H1 (cell line): ENCODE data around the gene PCDHAC1. TPM values are rescaled to one million over a fixed set of nuclear protein-coding genes. Genes with fewer than 3 reads are reported as not detected.

Experiments
- CTCF ChIA-PET: fragments of 300-600 bp; sonication (Branson Sonifier 250); formaldehyde crosslinking; loops from one replicate; lab custom pipeline; 2021; ENCODE audit not compliant: partially characterized antibody; lab: Charles Lee
- POLR2A ChIA-PET: fragments of 300-600 bp; sonication (Branson Sonifier 250); formaldehyde crosslinking; loops from one replicate; lab custom pipeline; 2021; ENCODE audit warnings: inconsistent platforms; ENCODE audit not compliant: partially characterized antibody; lab: Charles Lee
- DNase-seq, 2 experiments: peaks; one replicate each; pipeline versions ENCODE4 v3.0.0 to v3.0.0-alpha.2; 2010 to 2022; ENCODE audit warnings: low spot score in 2 of 2, low read depth in 1 of 2, mixed read lengths in 1 of 2
- FAIRE-seq: peaks from 2 replicates; lab custom pipeline; 2011; peaks lifted over from hg19 to GRCh38; lab: Jason Lieb, UNC
- H2AFZ ChIP-seq: 2 replicates; pipeline ENCODE4 v1.8.1; 2012; ENCODE audit warnings: low read length, inconsistent platforms
- H2AK5ac ChIP-seq: 2 replicates; pipeline ENCODE4 v1.6.1; 2013; ENCODE audit warnings: low read depth, low read length
- H2BK120ac ChIP-seq: replicated peaks from 2 replicates; pipeline ENCODE3; 2013; ENCODE audit warnings: low read depth, low read length, inconsistent platforms
- H2BK12ac ChIP-seq: 2 replicates; pipeline ENCODE4 v1.6.1; 2013; ENCODE audit warnings: low read depth, low read length
- H2BK15ac ChIP-seq: 2 replicates; pipeline ENCODE4 v1.6.1; 2013; ENCODE audit warnings: low read length
- H2BK20ac ChIP-seq: 2 replicates; pipeline ENCODE4 v1.6.1; 2013; ENCODE audit warnings: low read length
- H2BK5ac ChIP-seq: 2 replicates; pipeline ENCODE4 v1.6.1; 2013; ENCODE audit warnings: low read depth, low read length
- H3K14ac ChIP-seq: 2 replicates; pipeline ENCODE4 v1.6.1; 2013; ENCODE audit warnings: inconsistent platforms; ENCODE audit not compliant: insufficient read length
- H3K18ac ChIP-seq: 2 replicates; pipeline ENCODE4 v1.6.1; 2013; ENCODE audit warnings: low read length; ENCODE audit errors: extremely low read depth
- H3K23ac ChIP-seq: 2 replicates; pipeline ENCODE4 v1.6.1; 2013; ENCODE audit warnings: inconsistent platforms; ENCODE audit not compliant: insufficient read length
- H3K23me2 ChIP-seq: 2 replicates; pipeline ENCODE4 v1.6.1; 2013; ENCODE audit warnings: low read depth, low read length
- H3K27ac ChIP-seq: 2 replicates; pipeline ENCODE4 v1.6.1; 2011; ENCODE audit warnings: low read depth, low read length, inconsistent platforms
- H3K27me3 ChIP-seq, 4 experiments: replicated peaks in 1 of 4; 1 replicate in 1 of 4; 2 replicates in 3 of 4; pipeline versions ENCODE4 v1.6.1 to v1.8.1; 2011 to 2013; ENCODE audit warnings: low read length in 3 of 4, mild to moderate bottlenecking in 3 of 4, inconsistent platforms in 2 of 4, mixed read lengths in 2 of 4, moderate library complexity in 1 of 4; ENCODE audit not compliant: control insufficient read depth in 3 of 4, insufficient read depth in 3 of 4; ENCODE audit errors: extremely low read depth in 1 of 4
- H3K36me3 ChIP-seq, 4 experiments: 2 replicates each; pipeline versions ENCODE4 v1.6.1 to v1.8.1; 2011 to 2013; ENCODE audit warnings: mild to moderate bottlenecking in 4 of 4, low read length in 3 of 4, moderate library complexity in 2 of 4, control low read depth in 1 of 4, inconsistent platforms in 1 of 4; ENCODE audit not compliant: insufficient read depth in 4 of 4, control insufficient read depth in 2 of 4
- H3K4ac ChIP-seq: replicated peaks from 2 replicates; pipeline ENCODE3; 2013; ENCODE audit warnings: low read length, low read depth, mixed read lengths, inconsistent platforms; ENCODE audit not compliant: insufficient read length
- H3K4me1 ChIP-seq, 4 experiments: replicated peaks in 1 of 4; 1 replicate in 1 of 4; 2 replicates in 3 of 4; pipeline versions ENCODE4 v1.6.1 to v1.8.1; 2011 to 2013; ENCODE audit warnings: low read length in 3 of 4, inconsistent platforms in 2 of 4, mixed read lengths in 1 of 4; ENCODE audit not compliant: insufficient read depth in 4 of 4, control insufficient read depth in 3 of 4
- H3K4me2 ChIP-seq, 2 experiments: 2 replicates each; pipeline versions ENCODE4 v1.6.1 to v1.8.1; 2011 to 2013; ENCODE audit warnings: low read depth in 2 of 2, low read length in 2 of 2, control low read depth in 1 of 2, inconsistent platforms in 1 of 2, mild to moderate bottlenecking in 1 of 2; ENCODE audit not compliant: insufficient read depth in 1 of 2
- H3K4me3 ChIP-seq, 4 experiments: fragments of 200-600, 300-600 bp in 1 of 4; sonication (generic), shearing (Covaris generic), sonication (Bioruptor Twin) in 1 of 4; 2 replicates each; pipeline versions ENCODE4 v1.5.1 to v1.8.1; 2011 to 2016; ENCODE audit warnings: low read length in 4 of 4, low read depth in 3 of 4, control low read depth in 2 of 4, inconsistent platforms in 2 of 4, mild to moderate bottlenecking in 2 of 4, mixed read lengths in 1 of 4, moderate library complexity in 1 of 4; ENCODE audit not compliant: insufficient read depth in 2 of 4; ENCODE audit errors: extremely low read depth in 1 of 4
- H3K56ac ChIP-seq: replicated peaks from 2 replicates; pipeline ENCODE3; 2013; ENCODE audit warnings: low read depth, mild to moderate bottlenecking, mixed read lengths, low read length, inconsistent platforms; ENCODE audit not compliant: insufficient read length
- H3K79me1 ChIP-seq: 2 replicates; pipeline ENCODE4 v1.6.1; 2013; ENCODE audit warnings: low read depth, low read length, control low read depth
- H3K79me2 ChIP-seq, 2 experiments: 2 replicates each; pipeline versions ENCODE4 v1.6.1 to v1.8.1; 2012 to 2013; ENCODE audit warnings: low read length in 2 of 2, mild to moderate bottlenecking in 2 of 2, inconsistent platforms in 1 of 2; ENCODE audit not compliant: insufficient read depth in 2 of 2, control insufficient read depth in 1 of 2
- H3K9ac ChIP-seq, 4 experiments: replicated peaks in 1 of 4; 1 replicate in 1 of 4; 2 replicates in 3 of 4; pipeline versions ENCODE4 v1.6.1 to v1.8.1; 2011 to 2013; ENCODE audit warnings: low read depth in 3 of 4, low read length in 3 of 4, control low read depth in 2 of 4, mild to moderate bottlenecking in 2 of 4, moderate library complexity in 2 of 4, inconsistent platforms in 1 of 4; ENCODE audit errors: extremely low read depth in 1 of 4
- H3K9me3 ChIP-seq, 2 experiments: 2 replicates each; pipeline versions ENCODE4 v1.6.1 to v1.8.1; 2012 to 2013; ENCODE audit warnings: mild to moderate bottlenecking in 2 of 2, moderate library complexity in 2 of 2, control low read depth in 1 of 2, inconsistent platforms in 1 of 2, low read depth in 1 of 2, low read length in 1 of 2, mixed read lengths in 1 of 2; ENCODE audit not compliant: insufficient read depth in 2 of 2
- H4K20me1 ChIP-seq, 2 experiments: replicated peaks in 1 of 2; 2 replicates each; pipeline versions ENCODE3 to v1.8.1; 2011 to 2013; ENCODE audit warnings: inconsistent platforms in 2 of 2, low read length in 2 of 2, mild to moderate bottlenecking in 1 of 2; ENCODE audit not compliant: insufficient read depth in 2 of 2, control insufficient read depth in 1 of 2
- H4K5ac ChIP-seq: 2 replicates; pipeline ENCODE4 v1.6.1; 2013; ENCODE audit warnings: low read length, low read depth, mixed read lengths, inconsistent platforms; ENCODE audit not compliant: insufficient read length
- H4K8ac ChIP-seq: 2 replicates; pipeline ENCODE4 v1.8.0; 2013; ENCODE audit warnings: mild to moderate bottlenecking, moderate library complexity, low read length, inconsistent platforms; ENCODE audit not compliant: insufficient read depth; ENCODE audit errors: extremely low read depth
- H4K91ac ChIP-seq: replicated peaks from 2 replicates; pipeline ENCODE3; 2013; ENCODE audit warnings: low read length, mixed read lengths, inconsistent platforms; ENCODE audit not compliant: insufficient read length
- BCL11A ChIP-seq, 2 experiments: IDR thresholded peaks; one replicate each; pipeline ENCODE4 v1.6.1; 2011; ENCODE audit warnings: low read depth in 2 of 2, low read length in 2 of 2, mild to moderate bottlenecking in 2 of 2
- CBX5 ChIP-seq: fragments of 300-800, 300-1000 bp; sonication (generic); IDR thresholded peaks from 2 replicates; pipeline ENCODE4 v1.7.1; 2016; ENCODE audit warnings: antibody characterized with exemption, low read length, low read depth
- EGR1 ChIP-seq: IDR thresholded peaks from 2 replicates; pipeline ENCODE4 v1.6.1; 2011; ENCODE audit warnings: low read depth, low read length, borderline replicate concordance
- FOSL1 ChIP-seq: IDR thresholded peaks from 2 replicates; pipeline ENCODE4 v1.6.1; 2011; ENCODE audit warnings: mild to moderate bottlenecking, low read depth, low read length, moderate library complexity; ENCODE audit not compliant: insufficient read depth
- JUN ChIP-seq: IDR thresholded peaks from 2 replicates; pipeline ENCODE4 v1.6.1; 2011; ENCODE audit warnings: low read depth, mild to moderate bottlenecking, improper control_type of control experiment, low read length
- JUND ChIP-seq: IDR thresholded peaks from 2 replicates; pipeline ENCODE4 v1.6.1; 2011; ENCODE audit warnings: mild to moderate bottlenecking, improper control_type of control experiment, low read length
- KDM4A ChIP-seq: IDR thresholded peaks from one replicate; pipeline ENCODE4 v1.7.1; 2012; ENCODE audit warnings: low read depth, mild to moderate bottlenecking, moderate library complexity, low read length, inconsistent platforms; ENCODE audit not compliant: severe bottlenecking
- SP1 ChIP-seq: IDR thresholded peaks from 2 replicates; pipeline ENCODE4 v1.6.1; 2011; ENCODE audit warnings: low read depth, low read length
- TAF1 ChIP-seq: IDR thresholded peaks from 2 replicates; pipeline ENCODE4 v1.6.1; 2011; ENCODE audit warnings: mild to moderate bottlenecking, low read depth, low read length
- WGBS, 2 experiments: shearing (Covaris generic) in 1 of 2; methylation state at CpG; one replicate each; pipeline versions ENCODE4 v1.1.6 to v1.1.7; 2013 to 2015; ENCODE audit warnings: low lambda C conversion rate in 2 of 2, mixed read lengths in 2 of 2, inconsistent platforms in 1 of 2, low coverage in 1 of 2, missing lambda C conversion rate in 1 of 2; ENCODE audit not compliant: insufficient replicate concordance in 2 of 2, insufficient coverage in 1 of 2, insufficient read length in 1 of 2; ENCODE audit errors: extremely low coverage in 1 of 2, missing lambda C conversion rate in 1 of 2; 5-methylcytosine and 5-hydroxymethylcytosine counted together
- polyA plus RNA-seq, 7 experiments: library from polyadenylated mRNA; depleted of rRNA in 3 of 7; stranded (reverse) in 5 of 7; unstranded in 2 of 7; fragments of >200 nt in 5 of 7; fragments of 200-250 nt in 2 of 7; gene quantifications; 1 replicate in 5 of 7; 2 replicates in 1 of 7; 4 replicates in 1 of 7; pipeline versions ENCODE4 v1.2.1 to v1.2.3, GENCODE V29; 2011 to 2013; ENCODE audit warnings: missing spikeins in 2 of 7, mixed read lengths in 2 of 7
- total RNA-seq: library from RNA; stranded (reverse); fragmentation: NEBNext Ultra II Directional; extraction: Animal tissue kit (Norgen Biotek cat#: 25700); gene quantifications from 2 replicates; pipeline ENCODE4 v1.2.1, GENCODE V29; 2021

The PCDHAC1 gene
- total and polyA plus RNA-seq, 2 of the 8 experiments (the other 6 are each of a cell fraction or from before 2014, with no cell fraction given), result 2.2 to 4.5 TPM

DNA sequence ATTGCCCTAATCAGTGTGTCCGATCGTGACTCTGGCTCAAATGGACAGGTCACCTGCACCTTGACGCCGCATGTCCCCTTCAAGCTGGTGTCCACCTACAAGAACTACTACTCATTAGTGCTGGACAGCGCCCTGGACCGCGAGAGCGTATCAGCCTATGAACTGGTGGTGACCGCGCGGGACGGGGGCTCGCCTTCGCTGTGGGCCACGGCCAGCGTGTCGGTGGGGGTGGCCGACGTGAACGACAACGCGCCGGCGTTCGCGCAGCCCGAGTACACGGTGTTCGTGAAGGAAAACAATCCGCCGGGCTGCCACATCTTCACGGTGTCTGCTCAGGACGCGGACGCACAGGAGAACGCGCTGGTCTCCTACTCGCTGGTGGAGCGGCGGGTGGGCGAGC, 42.7 kb upstream of the PCDHAC1 start:
- ChIA-PET CTCF (interaction anchor here (0.6 to 7.5 kb wide), 23 partner anchors 10 to 299 kb away, joined by 3 to 95 read pairs (median 6); partner anchors contain the start of genes PCDHA4, PCDHA6, PCDHAC1 and PCDHAC2), POLR2A (interaction anchor here (0.7 to 2.7 kb wide), 2 partner anchors 42 to 157 kb away, joined by 3 to 17 read pairs; partner anchors contain the start of gene PCDHAC1)
- Histone ChIP-seq H3K23ac (no peak overlapping the region), H2BK12ac (no peak overlapping the region), H3K79me2 (no peaks in the 10 kb centered on the region; a peak in 1 of 4 replicates), H3K14ac (no peak overlapping the region), H3K9ac (no peak overlapping the region), H3K79me1 (no peaks in the 10 kb centered on the region; the same call in 1 of the 2 replicates), H3K4me3 (no peak overlapping the region), H3K4me1 (no peaks in the 10 kb centered on the region), H3K27me3 (no peaks in the 10 kb centered on the region), H4K8ac (no peak overlapping the region), H3K4me2 (no peak overlapping the region; a peak in 1 of 4 replicates), H3K27ac (no peak overlapping the region), H2BK20ac (peak overlapping the region; percentile 43; the same call in 1 of the 2 replicates), H4K20me1 (peaks cover 0 to 5% of the 10 kb centered on the region in 2 experiments), H2AK5ac (no peak overlapping the region), H3K9me3 (no peaks in the 10 kb centered on the region; a peak in 1 of 4 replicates), H3K4ac (no peak overlapping the region), H2BK15ac (no peak overlapping the region), H2BK5ac (no peak overlapping the region), H2BK120ac (no peak overlapping the region), H4K91ac (no peak overlapping the region), H3K56ac (no peak overlapping the region), H3K18ac (no peak overlapping the region), H3K36me3 (peaks cover 0 to 5% (median 0%) of the 10 kb centered on the region in 4 experiments; a peak in 1 of 8 replicates), H3K23me2 (no peaks in the 10 kb centered on the region), H2AFZ (no peak overlapping the region), H4K5ac (no peak overlapping the region)
- TF ChIP-seq CBX5, result no peak
- no peak for TF ChIP-seq KDM4A
- no peak for TF ChIP-seq TAF1
- no peak for TF ChIP-seq FOSL1
- TF ChIP-seq JUN, result no peak
- TF ChIP-seq SP1, result no peak
- TF ChIP-seq BCL11A (IDR thresholded peaks at IDR 0.05; ENCODE audit: low read depth in 2 of 2, low read length in 2 of 2), result no peak
- no peak for TF ChIP-seq EGR1
- TF ChIP-seq JUND, result no peak
- FAIRE-seq, result no peak
- DNase-seq, result no peak
- 96% methylated on average over 27 of the region's 41 CpGs; no CpG with 5 or more reads in 1 of the 2 experiments for WGBS, 2 experiments
